Tibial nerve (tissue), 4 donors: Measurements from ENCODE around the gene KRTAP4-6. TPM values are rescaled to one million over a fixed set of nuclear protein-coding genes. Genes with fewer than 3 reads are reported as not detected.
"Not testable (repeated sequence)": the region's sequence is repeated elsewhere in the genome, so short reads cannot be mapped to it uniquely, and the experiment has no call there.

Experiments used
- DNase-seq, 2 donors: peaks; one replicate each; pipeline ENCODE4 v3.0.0-alpha.2; 2019; ENCODE audit warnings: low spot score in 2 of 2
- H3K27ac ChIP-seq, 4 donors: fragments of 200-600 bp; sonication (generic) in 3 of 4; one replicate each; pipeline ENCODE4 v1.5.1; 2017 to 2019; ENCODE audit warnings: mild to moderate bottlenecking in 1 of 4
- H3K27me3 ChIP-seq, 2 donors: fragments of 200-600 bp; sonication (generic) in 1 of 2; one replicate each; pipeline versions ENCODE4 v1.5.1 to v1.6.0; 2017 to 2019
- H3K36me3 ChIP-seq, 3 donors: fragments of 200-600 bp; sonication (generic); one replicate each; pipeline ENCODE4 v1.5.1; 2018 to 2019
- H3K4me1 ChIP-seq, 4 donors: fragments of 200-600 bp; sonication (generic) in 3 of 4; one replicate each; pipeline ENCODE4 v1.5.1; 2017 to 2019
- H3K4me3 ChIP-seq, 4 donors: fragments of 200-600 bp; sonication (generic) in 3 of 4; one replicate each; pipeline ENCODE4 v1.5.1; 2017 to 2019; ENCODE audit warnings: mild to moderate bottlenecking in 1 of 4, moderate library complexity in 1 of 4
- H3K9me3 ChIP-seq, 4 donors: fragments of 200-600 bp; sonication (generic) in 3 of 4; one replicate each; pipeline ENCODE4 v1.5.1; 2017 to 2019
- EP300 ChIP-seq, 2 donors: sonication (generic); formaldehyde crosslinking; IDR thresholded peaks; one replicate each; pipeline ENCODE4 v1.6.1; 2017; ENCODE audit warnings: antibody characterized with exemption in 2 of 2, mild to moderate bottlenecking in 1 of 2
- POLR2A ChIP-seq, 2 donors: fragments of 450-650 bp; IDR thresholded peaks; one replicate each; pipeline ENCODE4 v1.6.1; 2017; ENCODE audit warnings: antibody characterized with exemption in 2 of 2, mild to moderate bottlenecking in 2 of 2, moderate library complexity in 2 of 2
- WGBS, 2 donors: methylation state at CpG; one replicate each; pipeline ENCODE4 v1.1.5; 2018; 5-methylcytosine and 5-hydroxymethylcytosine counted together
- total RNA-seq, 4 donors: library from RNA; depleted of rRNA; stranded (reverse); fragments of >200 nt; gene quantifications; one replicate each; pipeline ENCODE4 v1.1.0, GENCODE V29; 2016
- TF ChIP-seq, protein P1 (sequence below), 5 experiments: fragments of 200-600 bp in 3 of 5; fragments of 450-650 bp in 2 of 5; sonication (generic) in 3 of 5; IDR thresholded peaks; one replicate each; pipeline ENCODE4 v1.5.1; 2016 to 2019; ENCODE audit warnings: antibody characterized with exemption in 5 of 5, mild to moderate bottlenecking in 3 of 5, moderate library complexity in 2 of 5

The KRTAP4-6 gene
- total RNA-seq, 4 donors from 2014 or later = not detected

GRCh38 chr17:41168121-41168520, 27.8 kb upstream of the KRTAP4-6 start, which contains the start of gene KRTAP4-3:
Gene KRTAP4-3, minus strand, starts transcription at chr17:41168221. Its CDS starts 49 bp downstream, at chr17:41168172.
- H3K27me3 ChIP-seq = no peaks in the 10 kb centered on the region
- DNase-seq = no peak
- H3K27ac ChIP-seq = no peak within 1 kb of the TSS
- no peaks in the 10 kb centered on the region for H3K9me3 ChIP-seq
- no peaks in the 10 kb centered on the region for H3K4me1 ChIP-seq
- WGBS, 2 donors = 61 to 70% methylated on average over 1 of the region's 1 CpG
- H3K36me3 ChIP-seq = no peaks in the 10 kb centered on the region
- TF ChIP-seq, protein P1, sequence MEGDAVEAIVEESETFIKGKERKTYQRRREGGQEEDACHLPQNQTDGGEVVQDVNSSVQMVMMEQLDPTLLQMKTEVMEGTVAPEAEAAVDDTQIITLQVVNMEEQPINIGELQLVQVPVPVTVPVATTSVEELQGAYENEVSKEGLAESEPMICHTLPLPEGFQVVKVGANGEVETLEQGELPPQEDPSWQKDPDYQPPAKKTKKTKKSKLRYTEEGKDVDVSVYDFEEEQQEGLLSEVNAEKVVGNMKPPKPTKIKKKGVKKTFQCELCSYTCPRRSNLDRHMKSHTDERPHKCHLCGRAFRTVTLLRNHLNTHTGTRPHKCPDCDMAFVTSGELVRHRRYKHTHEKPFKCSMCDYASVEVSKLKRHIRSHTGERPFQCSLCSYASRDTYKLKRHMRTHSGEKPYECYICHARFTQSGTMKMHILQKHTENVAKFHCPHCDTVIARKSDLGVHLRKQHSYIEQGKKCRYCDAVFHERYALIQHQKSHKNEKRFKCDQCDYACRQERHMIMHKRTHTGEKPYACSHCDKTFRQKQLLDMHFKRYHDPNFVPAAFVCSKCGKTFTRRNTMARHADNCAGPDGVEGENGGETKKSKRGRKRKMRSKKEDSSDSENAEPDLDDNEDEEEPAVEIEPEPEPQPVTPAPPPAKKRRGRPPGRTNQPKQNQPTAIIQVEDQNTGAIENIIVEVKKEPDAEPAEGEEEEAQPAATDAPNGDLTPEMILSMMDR (IDR thresholded peaks at IDR 0.05) = no peak
- TF ChIP-seq EP300 (IDR thresholded peaks at IDR 0.05) = no peak
- TF ChIP-seq POLR2A (IDR thresholded peaks at IDR 0.05) = no peak
- H3K4me3 ChIP-seq = no peak within 1 kb of the TSS

- no peak overlapping the region for H3K27ac ChIP-seq
- no peak overlapping the region for H3K4me3 ChIP-seq
- TF ChIP-seq, protein P1 (IDR thresholded peaks at IDR 0.05) = no peak
- no peak for TF ChIP-seq POLR2A (IDR thresholded peaks at IDR 0.05)
- TF ChIP-seq EP300 (IDR thresholded peaks at IDR 0.05) = no peak
- 79 to 88% methylated on average over 7 of the region's 7 CpGs for WGBS, 2 donors
- no peaks in the 10 kb centered on the region for H3K4me1 ChIP-seq
- no peaks in the 10 kb centered on the region for H3K9me3 ChIP-seq
- H3K36me3 ChIP-seq = no peaks in the 10 kb centered on the region
- DNase-seq = no peak
- no peaks in the 10 kb centered on the region for H3K27me3 ChIP-seq
Measured at GRCh38 chr17:41167561-41167960, 27.2 kb upstream of the KRTAP4-6 start.

DNA sequence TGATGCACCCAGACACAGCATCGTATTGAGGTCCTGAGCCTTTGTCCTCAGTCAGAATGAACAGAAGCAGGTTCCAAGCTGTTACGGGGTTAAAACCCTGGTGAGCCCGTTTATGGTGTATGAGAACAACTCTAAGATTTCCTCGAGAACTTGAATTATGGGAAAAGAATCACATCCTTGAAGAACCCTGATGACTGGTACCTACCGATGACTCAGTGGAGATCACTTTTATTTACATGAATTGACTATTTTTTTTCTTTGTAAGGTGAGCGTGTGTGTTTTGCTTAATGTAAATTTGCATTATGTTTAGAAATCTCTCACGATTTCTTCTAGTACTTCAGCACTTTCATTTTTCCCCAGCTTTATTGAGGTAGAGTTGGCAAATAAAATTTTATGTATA, 23.5 kb upstream of the KRTAP4-6 start:
- DNase-seq = no peak
- WGBS, 2 donors = 70 to 78% methylated on average over 7 of the region's 7 CpGs
- TF ChIP-seq POLR2A (IDR thresholded peaks at IDR 0.05) (no peak), EP300 (IDR thresholded peaks at IDR 0.05) (no peak)
- TF ChIP-seq, protein P1 (IDR thresholded peaks at IDR 0.05) = no peak
- no peaks in the 10 kb centered on the region for H3K36me3 ChIP-seq
- no peaks in the 10 kb centered on the region for H3K9me3 ChIP-seq
- H3K4me1 ChIP-seq = no peaks in the 10 kb centered on the region
- H3K27ac ChIP-seq = no peak overlapping the region
- no peak overlapping the region for H3K4me3 ChIP-seq
- no peaks in the 10 kb centered on the region for H3K27me3 ChIP-seq

GRCh38 chr17:41160648-41161047, 20.3 kb upstream of the KRTAP4-6 start, which contains the start of gene KRTAP4-4:
Gene KRTAP4-4, minus strand, starts transcription at chr17:41160748. Its CDS starts 57 bp downstream, at chr17:41160691.
- TF ChIP-seq POLR2A (IDR thresholded peaks at IDR 0.05) (no peak), EP300 (IDR thresholded peaks at IDR 0.05) (no peak)
- TF ChIP-seq, protein P1 (IDR thresholded peaks at IDR 0.05) = no peak
- Histone ChIP-seq H3K27ac (no peak within 1 kb of the TSS), H3K9me3 (no peaks in the 10 kb centered on the region), H3K36me3 (no peaks in the 10 kb centered on the region), H3K4me3 (no peak within 1 kb of the TSS), H3K4me1 (no peaks in the 10 kb centered on the region), H3K27me3 (no peaks in the 10 kb centered on the region)
- 70 to 93% methylated on average over 1 of the region's 1 CpG for WGBS, 2 donors
- DNase-seq = no peak

- H3K4me1 ChIP-seq, H3K27ac ChIP-seq, H3K4me3 ChIP-seq, H3K36me3 ChIP-seq, DNase-seq, H3K9me3 ChIP-seq, H3K27me3 ChIP-seq: not testable (repeated sequence)
- WGBS, 2 donors = 92 to 97% methylated on average over 3 of the region's 3 CpGs
Measured at GRCh38 chr17:41160190-41160589, 19.8 kb upstream of the KRTAP4-6 start.

DNA sequence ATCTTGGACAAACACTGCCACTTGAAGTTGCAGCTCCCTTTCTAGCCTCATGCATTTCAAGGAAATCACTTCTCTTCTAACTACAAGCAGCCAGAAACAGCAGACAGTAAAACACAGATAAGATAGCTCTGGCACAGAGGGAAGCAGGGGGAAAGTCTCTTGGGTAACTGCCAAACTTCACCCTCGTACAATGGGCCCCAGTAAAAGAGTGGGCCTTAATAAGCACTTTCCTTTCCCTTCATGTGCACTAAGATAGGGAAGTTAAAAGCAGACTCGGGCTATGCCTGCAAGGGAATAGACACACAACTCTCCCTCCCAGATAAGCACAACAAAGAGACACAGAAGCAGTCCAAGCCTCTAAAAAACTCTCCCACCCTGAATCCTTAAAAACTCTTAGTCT, 13.5 kb upstream of the KRTAP4-6 start:
- no peak for DNase-seq
- no peak overlapping the region for H3K4me3 ChIP-seq
- H3K4me1 ChIP-seq = no peaks in the 10 kb centered on the region
- 14 to 22% methylated on average over 2 of the region's 2 CpGs for WGBS, 2 donors
- TF ChIP-seq, protein P1 (IDR thresholded peaks at IDR 0.05) = no peak
- no peak for TF ChIP-seq POLR2A (IDR thresholded peaks at IDR 0.05)
- no peak for TF ChIP-seq EP300 (IDR thresholded peaks at IDR 0.05)
- no peak overlapping the region for H3K27ac ChIP-seq
- H3K36me3 ChIP-seq = no peaks in the 10 kb centered on the region
- H3K27me3 ChIP-seq = no peaks in the 10 kb centered on the region
- H3K9me3 ChIP-seq = no peaks in the 10 kb centered on the region
